Astrocyte (in vitro differentiated cells and primary cell): ENCODE results near the gene FAM227B. TPM values are rescaled to one million over a fixed set of nuclear protein-coding genes. Genes with fewer than 3 reads are reported as not detected.
"Not testable (repeated sequence)": the region's sequence is repeated elsewhere in the genome, so short reads cannot be mapped to it uniquely, and the experiment has no call there.

ENCODE experiments used
- DNase-seq: peaks from one replicate; pipeline ENCODE4 v3.0.0-alpha.2; 2010; ENCODE audit warnings: low read depth
- FAIRE-seq: peaks from 2 replicates; lab custom pipeline; 2011; peaks lifted over from hg19 to GRCh38; lab: Jason Lieb, UNC
- H2AFZ ChIP-seq: 2 replicates; pipeline ENCODE4 v1.6.0; 2012; ENCODE audit warnings: low read depth, low read length, inconsistent platforms
- H3K27ac ChIP-seq: 2 replicates; pipeline ENCODE4 v1.5.1; 2011; ENCODE audit warnings: low read depth, low read length, inconsistent platforms
- H3K27me3 ChIP-seq: 2 replicates; pipeline ENCODE4 v1.6.0; 2011; ENCODE audit warnings: low read length, inconsistent platforms; ENCODE audit not compliant: insufficient read depth
- H3K36me3 ChIP-seq: 2 replicates; pipeline ENCODE4 v1.5.1; 2011; ENCODE audit warnings: low read length, inconsistent platforms; ENCODE audit not compliant: insufficient read depth
- H3K4me1 ChIP-seq: 2 replicates; pipeline ENCODE4 v1.5.1; 2011; ENCODE audit warnings: low read length, inconsistent platforms; ENCODE audit not compliant: insufficient read depth
- H3K4me2 ChIP-seq: 2 replicates; pipeline ENCODE4 v1.6.0; 2012; ENCODE audit warnings: low read length, inconsistent platforms
- H3K4me3 ChIP-seq: 2 replicates; pipeline ENCODE4 v1.5.1; 2011; ENCODE audit warnings: low read depth, mild to moderate bottlenecking, low read length, inconsistent platforms; ENCODE audit not compliant: insufficient read depth
- H3K79me2 ChIP-seq: 2 replicates; pipeline ENCODE4 v1.6.0; 2012; ENCODE audit warnings: mild to moderate bottlenecking, low read length, inconsistent platforms; ENCODE audit not compliant: insufficient read depth
- H3K9ac ChIP-seq: 2 replicates; pipeline ENCODE4 v1.6.0; 2012; ENCODE audit warnings: mild to moderate bottlenecking, low read length, inconsistent platforms
- H3K9me3 ChIP-seq: 2 replicates; pipeline ENCODE4 v1.5.1; 2012; ENCODE audit warnings: low read depth, mild to moderate bottlenecking, low read length, inconsistent platforms; ENCODE audit not compliant: insufficient read depth
- H4K20me1 ChIP-seq: 2 replicates; pipeline ENCODE4 v1.6.0; 2012; ENCODE audit warnings: low read length, inconsistent platforms; ENCODE audit not compliant: insufficient read depth
- H3K27ac Mint-ChIP-seq: one replicate; pipeline ENCODE4 v1.8.0; 2021; ENCODE audit warnings: mild to moderate bottlenecking, mixed read lengths; ENCODE audit not compliant: unreplicated experiment
- H3K27me3 Mint-ChIP-seq: one replicate; pipeline ENCODE4 v1.8.0; 2021; ENCODE audit warnings: low read depth, mixed read lengths; ENCODE audit not compliant: unreplicated experiment
- H3K36me3 Mint-ChIP-seq: one replicate; pipeline ENCODE4 v1.8.0; 2021; ENCODE audit warnings: low read depth, mixed read lengths; ENCODE audit not compliant: unreplicated experiment
- H3K4me1 Mint-ChIP-seq: one replicate; pipeline ENCODE4 v1.8.0; 2021; ENCODE audit warnings: low read depth, mixed read lengths; ENCODE audit not compliant: unreplicated experiment
- H3K4me3 Mint-ChIP-seq: one replicate; pipeline ENCODE4 v1.8.0; 2021; ENCODE audit warnings: mild to moderate bottlenecking, moderate library complexity, mixed read lengths; ENCODE audit not compliant: unreplicated experiment
- H3K9me3 Mint-ChIP-seq: one replicate; pipeline ENCODE4 v1.8.0; 2021; ENCODE audit warnings: mild to moderate bottlenecking, mixed read lengths; ENCODE audit not compliant: unreplicated experiment
- CTCF ChIP-seq: IDR thresholded peaks from 2 replicates; pipeline ENCODE4 v1.5.1; 2011; ENCODE audit warnings: low read depth, mild to moderate bottlenecking, inconsistent platforms, low read length, moderate library complexity; ENCODE audit not compliant: insufficient read depth
- EZH2 ChIP-seq: IDR thresholded peaks from 2 replicates; pipeline ENCODE4 v1.6.1; 2012; ENCODE audit warnings: mild to moderate bottlenecking, low read length, inconsistent platforms; ENCODE audit not compliant: insufficient read depth
- total RNA-seq: library from RNA; stranded (reverse); gene quantifications from 2 replicates; pipeline ENCODE4 v1.2.1, GENCODE V29; 2021

FAM227B gene
- total RNA-seq, 1 donor from 2014 or later: 5.7 TPM

- Histone ChIP-seq H3K27ac (no peak overlapping the region), H3K36me3 (no peaks in the 10 kb centered on the region), H3K4me1 (no peaks in the 10 kb centered on the region), H3K79me2 (no peaks in the 10 kb centered on the region), H3K4me2 (no peak overlapping the region), H3K9ac (no peak overlapping the region), H3K27me3 (no peaks in the 10 kb centered on the region), H3K9me3 (peaks cover 9% of the 10 kb centered on the region), H4K20me1 (no peaks in the 10 kb centered on the region), H2AFZ (no peak overlapping the region), H3K4me3 (no peak overlapping the region)
- peaks cover 20% of the 10 kb centered on the region for H3K9me3 Mint-ChIP-seq
- H3K27me3 Mint-ChIP-seq: no peaks in the 10 kb centered on the region
- FAIRE-seq (no peak), DNase-seq (no peak)
- TF ChIP-seq EZH2: no peak
- TF ChIP-seq CTCF: no peak
- no peak overlapping the region for H3K4me3 Mint-ChIP-seq
- H3K36me3 Mint-ChIP-seq: peaks cover 7% of the 10 kb centered on the region
- no peak overlapping the region for H3K27ac Mint-ChIP-seq
- no peaks in the 10 kb centered on the region for H3K4me1 Mint-ChIP-seq
These were observed 64.2 kb downstream of the FAM227B start for GRCh38 chr15:49556437-49556836.

- H2AFZ ChIP-seq, H3K4me1 Mint-ChIP-seq, H3K27me3 Mint-ChIP-seq, H3K27me3 ChIP-seq, H3K36me3 Mint-ChIP-seq, H3K27ac Mint-ChIP-seq, H3K4me3 ChIP-seq, H3K9me3 ChIP-seq, DNase-seq, H3K9ac ChIP-seq, H3K79me2 ChIP-seq, H3K4me3 Mint-ChIP-seq, H3K36me3 ChIP-seq, H3K4me1 ChIP-seq, H4K20me1 ChIP-seq, H3K27ac ChIP-seq, FAIRE-seq, H3K4me2 ChIP-seq: not testable (repeated sequence)
- H3K9me3 Mint-ChIP-seq: peaks cover 18% of the 10 kb centered on the region
These were observed 70.3 kb downstream of the FAM227B start for GRCh38 chr15:49550342-49550741.

- H3K36me3 ChIP-seq: no peaks in the 10 kb centered on the region
- H3K27ac Mint-ChIP-seq: no peak overlapping the region
These were observed 82.1 kb downstream of the FAM227B start for GRCh38 chr15:49538520-49538919.

More at GRCh38 chr15:49538520-49538919, 82.1 kb downstream of the FAM227B start:
- TF ChIP-seq EZH2: no peak
- TF ChIP-seq CTCF: no peak
- FAIRE-seq (no peak), DNase-seq (no peak)
- Histone ChIP-seq H4K20me1 (no peaks in the 10 kb centered on the region), H3K9me3 (no peaks in the 10 kb centered on the region), H3K27me3 (no peaks in the 10 kb centered on the region), H3K9ac (no peak overlapping the region), H3K4me3 (no peak overlapping the region), H3K4me1 (no peaks in the 10 kb centered on the region), H3K79me2 (no peaks in the 10 kb centered on the region), H2AFZ (no peak overlapping the region), H3K27ac (no peak overlapping the region), H3K4me2 (no peak overlapping the region)
- peaks cover 4% of the 10 kb centered on the region for H3K36me3 Mint-ChIP-seq
- H3K4me3 Mint-ChIP-seq: no peak overlapping the region
- no peaks in the 10 kb centered on the region for H3K27me3 Mint-ChIP-seq
- peaks cover 15% of the 10 kb centered on the region for H3K9me3 Mint-ChIP-seq
- H3K4me1 Mint-ChIP-seq: no peaks in the 10 kb centered on the region
